ENCODE data around the gene ARL4D.

Gene ARL4D

DNA sequence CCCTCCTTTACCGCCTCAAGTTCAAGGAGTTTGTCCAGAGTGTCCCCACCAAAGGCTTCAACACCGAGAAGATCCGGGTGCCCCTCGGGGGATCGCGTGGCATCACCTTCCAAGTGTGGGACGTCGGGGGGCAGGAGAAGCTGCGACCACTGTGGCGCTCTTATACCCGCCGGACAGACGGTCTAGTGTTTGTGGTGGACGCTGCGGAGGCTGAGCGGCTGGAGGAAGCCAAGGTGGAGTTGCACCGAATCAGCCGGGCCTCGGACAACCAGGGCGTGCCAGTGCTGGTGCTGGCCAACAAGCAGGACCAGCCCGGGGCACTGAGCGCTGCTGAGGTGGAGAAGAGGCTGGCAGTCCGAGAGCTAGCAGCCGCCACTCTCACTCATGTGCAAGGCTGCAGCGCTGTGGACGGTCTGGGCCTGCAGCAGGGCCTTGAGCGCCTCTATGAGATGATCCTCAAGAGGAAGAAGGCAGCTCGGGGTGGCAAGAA, 1.1 kb downstream of the ARL4D start:
- peak overlapping the region; percentile 69 for H3K4me3 ChIP-seq (ENCODE audit: low read depth, low read length)
- H3K9me3 ChIP-seq (ENCODE audit: control insufficient read depth, insufficient read depth, low read depth, low read length), result no peaks in the 10 kb centered on the region
- no peak overlapping the region for H3K27ac ChIP-seq (ENCODE audit: low read depth, low read length)
- H3K36me3 ChIP-seq (ENCODE audit: control insufficient read depth, insufficient read depth, low read length), result peaks cover 10% of the 10 kb centered on the region; the same call in 1 of the 2 replicates
- no peaks in the 10 kb centered on the region for H3K27me3 ChIP-seq (ENCODE audit: control insufficient read depth, insufficient read depth, low read length)
- peak overlapping the region; percentile 56 for H3K9ac ChIP-seq (ENCODE audit: low read length)
- H3K4me1 ChIP-seq (ENCODE audit: control insufficient read depth, insufficient read depth, low read length), result peaks cover 17% of the 10 kb centered on the region

DNA sequence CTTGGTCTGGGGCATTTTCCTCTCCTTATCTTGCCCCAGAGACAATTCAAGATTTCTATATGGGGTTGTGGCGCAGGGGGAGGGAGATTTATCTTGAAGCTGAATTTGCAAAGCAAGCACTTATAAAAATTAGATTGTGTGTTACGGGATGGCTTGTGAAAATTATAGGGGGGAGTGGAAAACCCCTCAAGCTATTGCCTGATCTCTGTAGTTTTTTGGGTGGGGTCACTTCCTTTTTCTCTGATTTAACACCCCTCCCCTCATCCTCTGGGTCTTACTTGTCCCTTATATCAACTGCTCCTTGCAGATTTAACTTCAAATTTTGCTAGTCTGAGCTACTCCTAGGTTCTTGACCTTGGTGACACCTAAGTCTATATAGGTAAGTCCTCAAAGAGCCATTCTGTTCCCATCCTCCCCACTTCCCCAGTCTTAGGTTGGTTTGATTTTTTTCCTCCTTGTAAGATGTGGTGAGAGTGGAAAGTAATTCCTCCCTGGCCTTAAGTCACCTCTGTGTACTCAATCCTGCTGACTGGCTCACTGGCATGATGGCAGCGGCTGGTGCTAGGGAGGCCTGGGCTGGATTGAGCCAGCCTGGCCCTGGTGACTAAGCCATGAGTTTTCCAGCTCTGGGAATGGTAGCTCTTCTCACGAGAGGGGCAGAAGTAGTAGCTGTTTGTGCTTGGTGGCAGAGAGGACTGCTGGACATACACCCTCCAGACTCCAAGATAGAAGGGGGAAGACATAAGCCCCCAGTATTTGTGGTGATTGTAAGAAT, 2.3 kb downstream of the ARL4D start:
- Histone ChIP-seq H3K27ac (ENCODE audit: low read depth, low read length) (no peak overlapping the region), H3K9me3 (ENCODE audit: control insufficient read depth, insufficient read depth, low read depth, low read length) (no peaks in the 10 kb centered on the region), H3K27me3 (ENCODE audit: control insufficient read depth, insufficient read depth, low read length) (no peaks in the 10 kb centered on the region), H3K9ac (ENCODE audit: low read length) (peak overlapping the region; percentile 12), H3K36me3 (ENCODE audit: control insufficient read depth, insufficient read depth, low read length) (peaks cover 10% of the 10 kb centered on the region; the same call in 1 of the 2 replicates), H3K4me3 (ENCODE audit: low read depth, low read length) (peak overlapping the region; percentile 69; the same call in 1 of the 2 replicates), H3K4me1 (ENCODE audit: control insufficient read depth, insufficient read depth, low read length) (peaks cover 17% of the 10 kb centered on the region)

DNA sequence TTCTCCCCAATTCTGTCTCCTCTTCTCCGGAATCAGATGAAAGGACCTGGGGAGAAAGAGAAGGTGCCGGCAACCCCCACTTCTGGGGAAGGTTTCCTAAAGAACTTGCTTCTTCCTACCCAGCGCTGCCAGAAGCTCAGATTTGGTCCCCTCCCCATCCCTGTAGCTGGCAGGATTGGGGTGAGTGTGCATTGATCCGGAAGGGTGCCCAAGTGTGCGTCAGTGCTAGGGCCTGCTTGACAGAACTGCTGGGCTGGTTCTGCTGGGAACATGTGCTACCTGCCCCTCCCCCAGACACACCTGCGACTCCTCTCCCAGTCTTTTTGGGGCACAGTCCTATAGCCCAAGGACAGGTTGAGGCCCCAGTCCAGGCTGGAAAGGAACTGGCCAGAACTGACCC, 3.3 kb downstream of the ARL4D start:
- H3K4me3 ChIP-seq (ENCODE audit: low read depth, low read length), result no peak overlapping the region
- H3K4me1 ChIP-seq (ENCODE audit: control insufficient read depth, insufficient read depth, low read length), result peaks cover 21% of the 10 kb centered on the region
- no peaks in the 10 kb centered on the region for H3K27me3 ChIP-seq (ENCODE audit: control insufficient read depth, insufficient read depth, low read length)
- peaks cover 10% of the 10 kb centered on the region; the same call in 1 of the 2 replicates for H3K36me3 ChIP-seq (ENCODE audit: control insufficient read depth, insufficient read depth, low read length)
- no peak overlapping the region for H3K9ac ChIP-seq (ENCODE audit: low read length)
- H3K27ac ChIP-seq (ENCODE audit: low read depth, low read length), result no peak overlapping the region
- no peaks in the 10 kb centered on the region for H3K9me3 ChIP-seq (ENCODE audit: control insufficient read depth, insufficient read depth, low read depth, low read length)

DNA sequence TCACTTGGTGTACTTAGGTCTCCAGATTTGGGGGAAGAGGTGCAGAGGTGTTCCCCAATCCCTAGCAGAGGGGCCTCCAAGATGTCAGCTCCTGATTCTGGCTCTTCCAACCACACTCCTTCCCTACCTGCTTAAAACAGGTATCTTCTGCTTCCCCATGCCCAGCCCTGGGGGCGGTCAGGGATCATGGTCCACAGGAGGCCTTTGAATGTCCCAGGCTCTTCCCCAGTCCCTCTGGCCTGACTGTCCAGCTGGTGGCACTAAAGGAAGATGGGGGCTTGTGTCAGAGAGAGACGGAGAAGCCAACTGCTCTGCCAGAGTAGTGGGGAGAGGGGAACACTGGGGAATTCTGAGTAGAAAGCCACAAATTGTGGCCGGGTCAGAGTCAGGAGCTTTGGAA, 3.8 kb downstream of the ARL4D start:
- H3K4me1 ChIP-seq (ENCODE audit: control insufficient read depth, insufficient read depth, low read length), result peaks cover 25% of the 10 kb centered on the region
- H3K27ac ChIP-seq (ENCODE audit: low read depth, low read length), result no peak overlapping the region
- H3K36me3 ChIP-seq (ENCODE audit: control insufficient read depth, insufficient read depth, low read length), result peaks cover 10% of the 10 kb centered on the region; the same call in 1 of the 2 replicates
- H3K9ac ChIP-seq (ENCODE audit: low read length), result no peak overlapping the region
- no peaks in the 10 kb centered on the region for H3K9me3 ChIP-seq (ENCODE audit: control insufficient read depth, insufficient read depth, low read depth, low read length)
- no peak overlapping the region for H3K4me3 ChIP-seq (ENCODE audit: low read depth, low read length)
- no peaks in the 10 kb centered on the region for H3K27me3 ChIP-seq (ENCODE audit: control insufficient read depth, insufficient read depth, low read length)

- H3K4me3 ChIP-seq (ENCODE audit: low read depth, low read length), result no peak overlapping the region
- H3K4me1 ChIP-seq (ENCODE audit: control insufficient read depth, insufficient read depth, low read length), result peaks cover 32% of the 10 kb centered on the region
- no peak overlapping the region for H3K27ac ChIP-seq (ENCODE audit: low read depth, low read length)
- peaks cover 10% of the 10 kb centered on the region; the same call in 1 of the 2 replicates for H3K36me3 ChIP-seq (ENCODE audit: control insufficient read depth, insufficient read depth, low read length)
- H3K27me3 ChIP-seq (ENCODE audit: control insufficient read depth, insufficient read depth, low read length), result no peaks in the 10 kb centered on the region
- no peaks in the 10 kb centered on the region for H3K9me3 ChIP-seq (ENCODE audit: control insufficient read depth, insufficient read depth, low read depth, low read length)
- H3K9ac ChIP-seq (ENCODE audit: low read length), result no peak overlapping the region
These were observed 5.1 kb downstream of the ARL4D start for GRCh38 chr17:43403846-43404245.

DNA sequence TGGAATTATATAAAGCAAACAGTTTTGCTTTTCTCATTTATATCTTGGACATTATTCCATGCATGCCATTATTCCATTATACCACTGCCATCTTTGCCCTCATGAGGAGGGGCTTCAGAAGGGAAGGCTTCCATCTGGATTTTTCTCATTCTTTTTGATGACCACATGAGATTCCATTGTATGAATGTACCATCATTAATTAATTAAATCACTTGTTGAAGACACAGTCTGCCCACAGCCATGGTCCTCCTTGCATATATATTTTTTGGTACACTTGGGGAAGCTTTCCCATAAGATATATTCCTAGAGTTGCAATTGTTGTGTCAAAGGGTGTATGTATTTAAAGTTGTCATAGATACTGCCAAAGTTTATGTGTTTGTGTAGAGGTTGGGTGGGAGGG, 7.1 kb downstream of the ARL4D start:
- no peaks in the 10 kb centered on the region for H3K27me3 ChIP-seq (ENCODE audit: control insufficient read depth, insufficient read depth, low read length)
- no peaks in the 10 kb centered on the region for H3K36me3 ChIP-seq (ENCODE audit: control insufficient read depth, insufficient read depth, low read length)
- no peaks in the 10 kb centered on the region for H3K9me3 ChIP-seq (ENCODE audit: control insufficient read depth, insufficient read depth, low read depth, low read length)
- no peak overlapping the region for H3K9ac ChIP-seq (ENCODE audit: low read length)
- H3K4me1 ChIP-seq (ENCODE audit: control insufficient read depth, insufficient read depth, low read length), result peaks cover 23% of the 10 kb centered on the region
- no peak overlapping the region for H3K4me3 ChIP-seq (ENCODE audit: low read depth, low read length)
- no peak overlapping the region for H3K27ac ChIP-seq (ENCODE audit: low read depth, low read length)

DNA sequence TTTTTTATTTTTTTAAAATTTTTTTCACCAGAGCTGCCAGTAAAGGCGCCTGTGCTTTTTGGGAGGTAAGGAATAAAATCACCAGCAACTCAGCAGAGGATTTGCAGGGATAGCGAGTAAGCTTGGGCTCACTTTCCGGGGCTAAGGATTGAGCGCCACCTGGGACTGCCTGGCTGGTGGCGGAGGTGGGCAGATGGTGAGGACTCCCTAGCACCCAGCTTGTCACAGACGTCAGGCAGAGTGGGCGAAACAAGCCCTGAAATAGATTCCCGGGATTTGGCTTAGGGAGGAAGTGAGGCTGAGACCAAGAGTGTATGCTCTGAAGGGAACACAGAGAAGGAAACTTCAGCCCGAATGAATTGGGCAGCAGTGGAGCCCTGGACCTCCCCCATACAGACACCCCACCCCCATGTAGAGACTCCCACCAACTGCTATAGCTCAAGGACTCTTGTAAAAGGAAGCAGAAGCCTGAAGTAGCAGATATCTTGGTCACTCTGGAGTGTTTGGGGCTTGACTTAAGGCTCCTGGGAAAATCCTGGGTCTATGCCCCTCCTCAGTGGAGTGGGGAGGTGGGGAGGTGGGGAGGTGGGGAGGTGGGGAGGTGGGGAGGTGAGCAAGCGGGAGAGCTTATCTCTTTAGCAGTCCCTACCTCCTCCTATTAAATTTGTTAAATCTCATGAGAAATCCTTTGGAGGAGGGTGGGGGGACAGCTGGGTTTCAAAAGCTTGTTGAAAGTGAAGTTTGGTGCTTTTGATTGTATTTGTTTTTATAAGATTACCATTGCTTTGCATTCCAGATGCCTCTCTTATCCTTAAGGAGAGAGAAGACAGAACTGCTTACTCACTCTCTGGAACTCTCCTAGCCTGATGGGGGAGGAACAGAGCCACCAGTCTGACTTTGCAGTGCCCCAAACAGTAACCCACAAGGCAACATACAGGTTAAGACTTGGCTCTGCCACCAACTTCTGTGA, 8.2 kb downstream of the ARL4D start:
- H3K36me3 ChIP-seq (ENCODE audit: control insufficient read depth, insufficient read depth, low read length), result no peaks in the 10 kb centered on the region
- H3K9ac ChIP-seq (ENCODE audit: low read length), result no peak overlapping the region
- no peak overlapping the region for H3K27ac ChIP-seq (ENCODE audit: low read depth, low read length)
- H3K4me3 ChIP-seq (ENCODE audit: low read depth, low read length), result no peak overlapping the region
- H3K27me3 ChIP-seq (ENCODE audit: control insufficient read depth, insufficient read depth, low read length), result no peaks in the 10 kb centered on the region
- no peaks in the 10 kb centered on the region for H3K9me3 ChIP-seq (ENCODE audit: control insufficient read depth, insufficient read depth, low read depth, low read length)
- H3K4me1 ChIP-seq (ENCODE audit: control insufficient read depth, insufficient read depth, low read length), result peaks cover 27% of the 10 kb centered on the region

DNA sequence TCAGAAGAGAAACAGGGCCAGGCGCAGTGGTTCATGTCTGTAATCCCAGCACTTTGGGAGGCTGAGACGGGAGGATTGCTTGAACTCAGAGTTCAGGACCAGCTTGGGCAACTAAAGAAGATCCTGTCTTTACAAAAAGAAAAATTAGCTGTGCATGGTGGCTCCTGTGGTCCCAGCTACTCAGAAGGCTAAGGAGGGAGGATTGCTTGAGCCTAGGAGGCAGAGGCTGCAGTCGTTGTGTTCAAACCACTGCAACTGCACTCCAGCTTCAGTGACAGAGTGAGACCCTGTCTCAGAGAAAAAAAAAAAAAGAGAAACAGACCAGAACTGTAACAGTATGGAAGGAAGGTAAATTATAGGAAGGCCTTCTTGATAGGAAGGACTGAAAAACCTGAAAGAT, 10.3 kb downstream of the ARL4D start:
- Histone ChIP-seq H3K27ac (ENCODE audit: low read depth, low read length) (no peak overlapping the region), H3K9ac (ENCODE audit: low read length) (no peak overlapping the region), H3K9me3 (ENCODE audit: control insufficient read depth, insufficient read depth, low read depth, low read length) (no peaks in the 10 kb centered on the region), H3K36me3 (ENCODE audit: control insufficient read depth, insufficient read depth, low read length) (no peaks in the 10 kb centered on the region), H3K4me3 (ENCODE audit: low read depth, low read length) (no peak overlapping the region), H3K4me1 (ENCODE audit: control insufficient read depth, insufficient read depth, low read length) (peaks cover 32% of the 10 kb centered on the region), H3K27me3 (ENCODE audit: control insufficient read depth, insufficient read depth, low read length) (no peaks in the 10 kb centered on the region)

- H3K4me3 ChIP-seq (ENCODE audit: low read depth, low read length), result no peak overlapping the region
- H3K27me3 ChIP-seq (ENCODE audit: control insufficient read depth, insufficient read depth, low read length), result no peaks in the 10 kb centered on the region
- H3K9me3 ChIP-seq (ENCODE audit: control insufficient read depth, insufficient read depth, low read depth, low read length), result no peaks in the 10 kb centered on the region
- no peak overlapping the region for H3K27ac ChIP-seq (ENCODE audit: low read depth, low read length)
- no peak overlapping the region for H3K9ac ChIP-seq (ENCODE audit: low read length)
- no peaks in the 10 kb centered on the region for H3K36me3 ChIP-seq (ENCODE audit: control insufficient read depth, insufficient read depth, low read length)
- peaks cover 31% of the 10 kb centered on the region for H3K4me1 ChIP-seq (ENCODE audit: control insufficient read depth, insufficient read depth, low read length)
These were observed 12.0 kb downstream of the ARL4D start for GRCh38 chr17:43410557-43411368.

DNA sequence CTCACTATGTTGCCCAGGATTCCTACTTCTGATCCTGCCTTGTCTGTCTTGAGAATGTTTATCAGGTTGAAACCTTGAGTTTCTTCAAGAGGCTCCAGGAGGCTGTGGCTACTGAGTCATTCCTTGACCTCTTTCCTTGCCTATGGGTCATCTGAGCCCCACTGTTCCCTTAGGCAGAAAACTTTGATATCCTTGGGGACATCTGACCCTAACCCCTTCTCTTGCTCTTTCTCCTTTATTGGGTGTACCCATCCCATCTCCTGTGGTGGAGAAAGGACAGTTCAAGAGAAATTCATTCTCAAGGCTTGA, 12.5 kb downstream of the ARL4D start:
- H3K36me3 ChIP-seq (ENCODE audit: control insufficient read depth, insufficient read depth, low read length), result no peaks in the 10 kb centered on the region
- no peaks in the 10 kb centered on the region for H3K9me3 ChIP-seq (ENCODE audit: control insufficient read depth, insufficient read depth, low read depth, low read length)
- no peaks in the 10 kb centered on the region for H3K27me3 ChIP-seq (ENCODE audit: control insufficient read depth, insufficient read depth, low read length)
- H3K4me1 ChIP-seq (ENCODE audit: control insufficient read depth, insufficient read depth, low read length), result peaks cover 31% of the 10 kb centered on the region
- no peak overlapping the region for H3K27ac ChIP-seq (ENCODE audit: low read depth, low read length)
- H3K4me3 ChIP-seq (ENCODE audit: low read depth, low read length), result no peak overlapping the region
- H3K9ac ChIP-seq (ENCODE audit: low read length), result no peak overlapping the region
